GM19351 (cell line): Measurements from ENCODE around the gene RPL39.
"Not testable (repeated sequence)": the region's sequence is repeated elsewhere in the genome, so short reads cannot be mapped to it uniquely, and the experiment has no call there.

Source experiments
- ATAC-seq: cut with Tn5 transposase; IDR thresholded peaks from one replicate; pipeline ENCODE4 v1.9.1; 2021; ENCODE audit warnings: mild to moderate bottlenecking, moderate library complexity; ENCODE audit not compliant: unreplicated experiment

The RPL39 gene

GRCh38 chrX:119763836-119764387 lies 27.5 kb downstream of the RPL39 start:
- no peak for ATAC-seq

DNA sequence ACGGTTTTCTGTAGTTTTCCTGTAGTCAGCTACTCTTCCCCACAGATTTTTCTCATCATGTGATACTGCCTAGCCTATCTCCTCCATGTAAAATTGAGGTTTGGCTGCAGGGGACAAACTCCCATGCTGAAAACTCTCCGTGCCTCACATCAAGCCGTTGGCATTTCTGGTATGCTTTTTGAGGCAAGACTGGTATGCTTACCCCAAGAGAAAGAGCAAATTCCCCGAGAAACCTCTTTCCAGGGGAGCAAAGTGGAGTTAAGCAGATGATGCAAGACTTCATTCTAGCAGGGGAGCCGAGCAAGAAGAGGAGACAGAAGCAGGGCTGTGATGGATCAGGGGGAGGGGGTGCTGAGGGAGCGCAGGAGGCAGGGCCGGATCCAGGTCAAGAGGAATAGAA lies 28.2 kb downstream of the RPL39 start:
- no peak for ATAC-seq

- ATAC-seq: no peak
Measured at GRCh38 chrX:119762718-119763117, 28.7 kb downstream of the RPL39 start.

DNA sequence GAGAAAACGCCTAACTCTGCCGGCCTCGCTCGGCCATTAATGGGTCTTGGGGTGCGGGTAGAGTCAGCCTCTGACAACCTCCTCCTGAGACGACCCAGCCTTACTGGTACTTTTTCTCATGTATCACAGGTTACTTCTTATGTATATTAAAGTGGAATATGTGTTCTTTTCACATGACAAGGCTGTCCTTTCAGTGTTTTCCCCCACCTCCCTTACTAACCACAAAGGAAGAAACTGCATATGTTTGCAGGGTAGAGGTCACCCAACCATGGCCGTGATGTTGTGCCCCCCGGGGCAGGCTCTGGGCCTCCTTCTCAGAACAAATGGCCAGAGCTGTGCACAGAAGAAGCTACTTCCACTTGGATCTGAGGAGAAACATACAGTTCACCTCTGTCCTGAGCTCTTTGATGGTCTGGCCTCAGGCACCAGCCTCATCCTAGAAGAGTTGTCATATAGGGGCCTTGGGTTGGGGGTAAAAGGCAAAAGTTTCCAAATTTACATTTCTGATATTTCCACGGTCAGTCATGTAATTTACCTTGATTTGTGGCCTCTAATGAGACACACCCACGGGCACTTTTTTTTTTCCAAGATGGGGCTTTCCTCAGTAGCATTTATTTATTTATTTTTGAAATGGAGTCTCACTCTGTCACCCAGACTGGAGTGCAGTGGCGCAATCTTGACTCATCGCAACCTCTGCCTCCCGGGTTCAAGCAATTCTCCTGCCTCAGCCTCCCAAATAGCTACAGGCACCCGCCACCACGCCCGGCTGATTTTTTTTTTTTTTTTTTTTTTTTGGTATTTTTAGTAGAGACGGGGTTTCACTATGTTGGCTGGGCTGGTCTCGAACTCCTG lies 31.2 kb downstream of the RPL39 start:
- ATAC-seq: no peak

GRCh38 chrX:119759248-119759766 lies 32.1 kb downstream of the RPL39 start:
- ATAC-seq: no peak

- no peak for ATAC-seq
Measured at GRCh38 chrX:119758731-119759247, 32.6 kb downstream of the RPL39 start.

DNA sequence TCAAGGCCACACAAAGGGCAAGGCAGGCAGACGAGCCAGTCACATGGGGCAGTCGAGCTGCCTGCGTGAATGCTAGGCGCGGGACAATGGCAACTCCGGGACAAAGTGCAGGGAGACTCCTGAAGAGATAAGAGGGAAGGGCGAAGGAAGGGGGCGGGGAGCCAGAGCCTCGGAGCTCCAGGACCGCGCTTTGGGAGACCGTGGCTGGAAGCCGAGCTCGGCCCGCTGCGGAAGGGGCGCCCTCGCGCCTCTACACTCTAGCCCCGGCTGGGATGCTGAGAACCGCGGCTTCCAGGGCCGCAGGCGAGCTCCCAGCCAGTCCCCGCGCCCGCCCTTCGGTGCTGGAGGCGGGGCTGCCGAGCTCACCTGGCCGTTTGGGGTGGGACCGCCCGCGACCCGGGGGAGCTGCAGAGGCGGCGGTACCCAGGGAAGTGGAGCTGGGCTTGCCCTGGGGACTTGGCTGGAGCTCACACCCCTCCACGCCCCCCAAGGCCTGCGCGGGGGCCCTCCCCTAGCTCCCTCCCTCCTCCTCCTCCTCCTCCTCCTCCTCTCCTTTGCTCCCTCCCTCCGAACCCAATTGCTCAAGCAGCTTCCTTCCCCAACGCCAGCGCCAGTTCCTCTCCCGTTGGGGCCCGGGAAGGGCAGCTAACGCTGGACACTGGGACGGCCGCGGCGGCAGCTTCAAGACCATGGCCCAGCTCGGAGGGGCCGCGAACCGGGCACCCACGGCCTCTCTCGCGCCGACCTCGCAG lies 33.3 kb downstream of the RPL39 start, which contains the start of gene SOWAHD:
Gene SOWAHD, plus strand, starts transcription at position 610 of the 752 bp plus-strand sequence. Its CDS starts 80 bp downstream, at position 690.
- ATAC-seq: no peak

DNA sequence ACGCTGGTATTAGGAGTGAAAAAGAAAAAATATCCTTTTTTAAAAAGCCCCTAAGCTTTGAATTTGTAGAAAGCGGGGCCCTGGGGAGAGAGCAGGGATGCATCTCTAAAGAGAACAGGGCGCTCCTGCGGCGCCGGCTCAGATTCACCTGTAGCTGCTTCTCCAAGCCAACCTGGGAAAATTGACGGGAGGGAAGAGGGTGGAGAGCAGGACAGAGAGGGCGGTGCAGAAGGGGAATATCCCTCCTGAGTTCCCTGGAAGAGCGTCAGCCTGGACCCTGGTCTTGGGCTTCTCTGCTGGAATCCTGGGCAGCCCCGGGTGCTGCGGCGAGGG lies 33.8 kb downstream of the RPL39 start:
- no peak for ATAC-seq

GRCh38 chrX:119756926-119757635 lies 34.3 kb downstream of the RPL39 start:
- ATAC-seq: no peak

- ATAC-seq: peak; percentile 74
Measured at GRCh38 chrX:119755981-119756533, 35.4 kb downstream of the RPL39 start.

DNA sequence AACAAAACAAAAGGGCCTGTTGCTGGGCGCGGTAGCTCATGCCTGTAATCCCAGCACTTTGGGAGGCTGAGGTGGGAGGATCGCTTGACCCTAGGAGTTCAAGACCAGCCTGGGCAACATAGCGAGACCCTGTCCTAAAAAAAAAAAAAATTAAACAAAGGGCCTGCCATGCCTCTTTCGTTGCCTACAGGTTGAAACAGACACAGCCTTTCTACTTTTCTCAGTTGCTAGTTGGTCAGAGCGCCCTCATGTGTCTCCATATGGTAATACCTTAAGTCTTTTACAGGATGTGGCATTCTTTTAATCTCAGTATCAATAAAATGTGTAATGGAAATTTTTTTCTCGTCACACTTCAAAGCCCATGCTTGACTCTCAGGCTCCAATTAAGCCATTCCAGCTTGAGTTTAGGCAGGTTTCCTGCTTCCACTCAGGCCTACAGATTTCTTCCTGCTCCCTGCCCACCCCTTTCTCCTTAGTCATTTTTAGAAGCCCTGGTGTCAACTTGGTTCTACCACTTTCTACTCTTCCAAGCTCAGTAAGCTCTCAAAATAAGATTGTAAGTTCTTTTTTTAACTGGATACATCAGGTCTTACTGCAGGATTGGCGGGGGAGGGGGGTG lies 37.7 kb downstream of the RPL39 start:
- no peak for ATAC-seq

DNA sequence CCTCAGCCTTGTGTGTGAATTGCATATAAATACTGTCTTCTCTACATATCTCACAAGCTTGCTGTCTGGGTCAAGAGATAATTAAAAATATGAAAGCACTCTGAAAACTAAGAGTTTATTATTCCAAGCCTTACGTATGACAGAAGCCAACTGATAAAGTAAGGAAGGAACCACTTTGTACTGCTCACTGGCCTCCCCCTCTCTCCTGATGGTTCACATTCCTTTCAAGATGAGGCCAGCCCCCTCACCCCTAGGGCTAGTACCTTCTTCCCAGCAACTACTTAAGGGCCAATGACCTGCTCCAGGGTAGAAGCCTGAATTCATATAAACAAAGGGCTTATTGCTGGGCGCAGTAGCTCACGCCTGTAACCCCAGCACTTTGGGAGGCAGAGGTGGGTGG lies 38.4 kb downstream of the RPL39 start:
- ATAC-seq: no peak

GRCh38 chrX:119750751-119751150 lies 40.7 kb downstream of the RPL39 start:
- not testable (repeated sequence) for ATAC-seq

DNA sequence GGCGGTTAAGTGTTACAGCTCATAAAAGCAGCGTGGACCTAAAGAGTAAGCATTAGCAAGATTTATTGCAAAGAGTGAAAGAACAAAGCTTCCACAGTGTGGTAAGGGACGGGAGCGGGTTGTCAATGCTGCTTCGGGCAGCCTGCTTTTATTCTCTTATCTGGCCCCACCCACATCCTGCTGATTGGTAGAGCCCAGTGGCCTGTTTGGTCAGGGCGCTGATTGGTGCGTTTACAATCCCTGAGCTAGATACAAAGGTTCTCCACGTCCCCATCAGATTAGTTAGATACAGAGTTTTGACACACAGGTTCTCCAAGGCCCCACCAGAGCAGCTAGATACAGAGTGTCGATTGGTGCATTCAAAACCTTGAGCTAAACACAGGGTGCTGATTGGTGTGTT lies 41.3 kb downstream of the RPL39 start:
- ATAC-seq: not testable (repeated sequence)

DNA sequence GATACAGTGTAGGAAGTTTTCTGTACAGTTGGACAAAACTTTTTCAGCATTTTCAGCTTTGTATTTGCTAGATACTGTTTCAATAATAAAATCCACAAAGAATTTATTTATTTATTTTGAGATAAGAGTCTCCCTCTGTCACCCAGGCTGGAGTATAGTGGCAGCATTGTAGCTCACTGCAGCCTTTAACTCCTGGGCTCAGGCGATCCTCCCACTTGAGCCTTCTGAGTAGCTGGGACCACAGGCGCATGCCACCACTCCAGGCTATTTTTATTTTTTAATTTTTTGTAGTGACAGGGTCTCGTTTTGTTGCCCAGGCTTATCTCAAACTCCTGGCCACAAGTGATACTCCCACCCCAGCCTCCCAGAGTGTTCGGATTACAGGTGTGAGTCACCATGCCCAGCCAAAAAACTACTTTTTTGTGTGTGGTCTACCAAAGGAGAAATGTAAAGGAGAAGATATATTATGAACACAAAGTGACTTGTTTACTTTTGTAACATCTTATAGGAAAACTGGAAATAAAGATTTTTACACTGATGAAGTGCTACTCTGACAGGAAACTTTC lies 46.1 kb downstream of the RPL39 start:
- no peak for ATAC-seq

DNA sequence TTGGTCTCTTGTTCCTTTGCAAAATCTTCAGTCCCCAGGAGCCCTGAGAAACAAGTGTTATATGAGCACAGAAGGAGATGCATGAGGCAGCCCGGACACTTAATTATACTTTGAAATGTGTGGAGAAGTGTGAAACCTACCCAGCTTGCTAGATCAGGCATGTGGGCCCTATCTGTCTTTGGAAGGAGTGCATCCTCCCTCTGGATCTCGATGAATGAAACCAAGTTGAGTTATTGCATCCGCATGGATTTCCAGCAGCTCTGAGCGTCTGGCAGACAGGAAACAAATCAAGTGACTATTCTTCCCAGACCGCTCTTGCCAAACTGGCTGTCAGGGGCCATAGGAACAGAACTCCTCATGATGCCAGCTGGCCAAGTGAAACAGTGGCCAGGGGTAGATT lies 52.7 kb downstream of the RPL39 start:
- no peak for ATAC-seq
